BE2C (cell line): Measurements from ENCODE around the gene ANGPT4.

Experiments used
- DNase-seq: peaks from one replicate; pipeline ENCODE4 v3.0.0-alpha.2; 2020
- H3K27me3 ChIP-seq: fragments of 250-450 bp; sonication (Bioruptor Pico); 2 replicates; pipeline ENCODE4 v1.5.1; 2020; ENCODE audit warnings: mild to moderate bottlenecking
- H3K36me3 ChIP-seq: fragments of 250-450 bp; sonication (Bioruptor Pico); 2 replicates; pipeline ENCODE4 v1.5.1; 2020; ENCODE audit warnings: mild to moderate bottlenecking
- H3K4me1 ChIP-seq: fragments of 250-450 bp; sonication (Bioruptor Pico); 2 replicates; pipeline ENCODE4 v1.5.1; 2020
- H3K4me3 ChIP-seq: 2 replicates; pipeline ENCODE4 v1.5.1; 2011; ENCODE audit warnings: low read depth, low read length
- H3K9me3 ChIP-seq: fragments of 250-450 bp; sonication (Bioruptor Pico); 2 replicates; pipeline ENCODE4 v1.5.1; 2020
- CTCF ChIP-seq: IDR thresholded peaks from 2 replicates; pipeline ENCODE4 v1.5.1; 2012; ENCODE audit warnings: mild to moderate bottlenecking, low read depth, low read length

ANGPT4 gene

GRCh38 chr20:953742-954141 is 37.6 kb upstream of the ANGPT4 start:
- Histone ChIP-seq H3K36me3 (no peaks in the 10 kb centered on the region), H3K9me3 (no peaks in the 10 kb centered on the region), H3K4me3 (no peak overlapping the region), H3K4me1 (no peaks in the 10 kb centered on the region), H3K27me3 (peaks cover 7% of the 10 kb centered on the region; the same call in 1 of the 2 replicates)
- peak; percentile 20 for DNase-seq
- peak; percentile 40; the same call in 1 of the 2 replicates for TF ChIP-seq CTCF

DNA sequence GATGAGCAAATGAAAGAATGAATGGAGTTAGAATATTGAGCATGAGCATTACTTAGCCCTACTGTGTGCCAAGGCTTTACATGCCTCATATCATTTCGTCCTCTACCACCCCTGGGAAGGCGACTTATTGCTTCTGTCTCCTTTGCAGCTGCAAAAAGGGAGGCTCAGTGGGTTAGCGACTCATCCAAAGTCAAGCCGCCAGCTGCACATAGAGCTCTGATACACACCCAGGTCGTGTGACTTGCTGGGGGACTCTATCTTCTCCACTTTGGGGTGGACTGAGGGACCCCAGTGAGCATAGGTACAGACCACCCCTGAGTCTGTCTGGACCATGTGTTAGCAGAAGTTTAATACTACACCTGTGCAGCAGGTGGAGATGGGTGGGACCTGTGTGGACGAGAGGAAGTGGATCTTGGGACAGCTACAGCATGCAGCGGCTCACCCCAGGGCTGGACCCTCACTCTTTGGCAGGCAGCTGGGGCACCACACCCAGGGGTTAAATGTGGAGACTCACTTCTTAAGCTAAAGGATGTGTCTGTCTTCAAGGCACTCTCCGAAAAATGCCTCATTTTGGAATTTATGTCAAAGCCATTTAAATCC is 36.2 kb upstream of the ANGPT4 start:
- no peaks in the 10 kb centered on the region for H3K36me3 ChIP-seq
- no peak for TF ChIP-seq CTCF
- H3K4me1 ChIP-seq: no peaks in the 10 kb centered on the region
- H3K9me3 ChIP-seq: no peaks in the 10 kb centered on the region
- no peak for DNase-seq
- peaks cover 7% of the 10 kb centered on the region; the same call in 1 of the 2 replicates for H3K27me3 ChIP-seq
- H3K4me3 ChIP-seq: no peak overlapping the region

- peaks cover 7% of the 10 kb centered on the region; the same call in 1 of the 2 replicates for H3K27me3 ChIP-seq
- TF ChIP-seq CTCF: no peak
- no peaks in the 10 kb centered on the region for H3K9me3 ChIP-seq
- no peaks in the 10 kb centered on the region for H3K36me3 ChIP-seq
- no peak overlapping the region for H3K4me3 ChIP-seq
- no peaks in the 10 kb centered on the region for H3K4me1 ChIP-seq
- no peak for DNase-seq
Observed at GRCh38 chr20:951384-952169, 35.4 kb upstream of the ANGPT4 start.

DNA sequence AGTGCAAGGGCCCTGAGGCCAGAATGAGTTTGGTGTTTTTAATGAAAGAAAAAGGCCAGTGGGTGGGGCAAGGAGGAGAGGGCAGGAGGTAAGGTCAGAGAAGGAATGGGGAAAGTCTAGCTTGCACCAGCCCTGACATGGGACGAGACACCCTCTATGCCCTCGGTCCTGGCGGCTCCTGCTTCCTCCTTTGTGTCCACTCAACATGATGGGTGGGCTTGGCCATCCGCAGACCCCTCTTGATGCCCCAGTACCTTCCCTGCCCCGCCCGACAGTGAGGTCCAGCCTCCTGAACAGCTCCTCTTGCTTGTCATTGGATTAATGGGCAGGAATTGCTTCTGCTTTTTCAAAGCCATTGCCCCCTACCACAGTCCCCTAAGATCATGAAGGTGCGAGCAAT is 33.6 kb upstream of the ANGPT4 start:
- no peak for TF ChIP-seq CTCF

DNA sequence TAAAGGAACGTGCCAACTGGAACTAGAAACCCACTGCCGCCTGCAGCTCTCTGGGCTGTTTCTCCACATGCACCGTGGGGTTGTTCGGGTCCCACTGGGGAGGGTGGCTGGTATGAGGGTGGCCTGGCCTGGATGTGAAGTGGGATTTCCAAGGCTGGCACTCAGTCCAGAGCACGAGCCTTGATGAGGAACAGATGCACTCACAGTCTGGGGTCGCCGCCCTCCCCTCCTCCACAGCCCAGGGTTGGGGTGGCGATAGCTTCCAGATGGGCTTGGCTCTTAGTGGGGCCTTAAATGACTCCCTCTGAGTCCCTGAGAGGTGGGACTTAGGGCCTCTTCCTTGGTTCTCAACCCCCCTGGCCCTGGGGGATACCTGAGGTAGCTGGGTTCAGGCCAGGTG is 30.7 kb upstream of the ANGPT4 start:
- no peaks in the 10 kb centered on the region for H3K27me3 ChIP-seq

More for the DNA sequence above, 33.6 kb upstream of the ANGPT4 start:
- H3K27me3 ChIP-seq: peaks cover 7% of the 10 kb centered on the region; the same call in 1 of the 2 replicates
- DNase-seq: no peak
- no peaks in the 10 kb centered on the region for H3K4me1 ChIP-seq
- H3K36me3 ChIP-seq: no peaks in the 10 kb centered on the region
- H3K9me3 ChIP-seq: no peaks in the 10 kb centered on the region
- no peak overlapping the region for H3K4me3 ChIP-seq

More for the DNA sequence above, 30.7 kb upstream of the ANGPT4 start:
- DNase-seq: no peak
- Histone ChIP-seq H3K36me3 (no peaks in the 10 kb centered on the region), H3K4me3 (no peak overlapping the region), H3K9me3 (no peaks in the 10 kb centered on the region), H3K4me1 (no peaks in the 10 kb centered on the region)
- TF ChIP-seq CTCF: no peak
